Liver (tissue), 9 donors: ENCODE measurements around the gene C4orf46. TPM values are rescaled to one million over a fixed set of nuclear protein-coding genes. Genes with fewer than 3 reads are reported as not detected.

Experiments used
- DNase-seq: peaks from one replicate; pipeline ENCODE4 v3.0.0-alpha.2; 2017; ENCODE audit warnings: low spot score
- H3K27ac ChIP-seq, 2 donors: one replicate each; pipeline ENCODE4 v1.7.0; 2013; ENCODE audit warnings: inconsistent platforms in 2 of 2, low read length in 2 of 2, control low read depth in 1 of 2, low read depth in 1 of 2, mild to moderate bottlenecking in 1 of 2
- H3K27me3 ChIP-seq, 4 donors: one replicate each; pipeline versions ENCODE4 v1.6.1 to v1.7.0; 2013; ENCODE audit warnings: low read length in 3 of 4, inconsistent platforms in 1 of 4, mild to moderate bottlenecking in 1 of 4, moderate library complexity in 1 of 4; ENCODE audit not compliant: control insufficient read depth in 4 of 4, insufficient read depth in 4 of 4
- H3K36me3 ChIP-seq, 4 donors: one replicate each; pipeline versions ENCODE4 v1.6.1 to v1.7.0; 2013; ENCODE audit warnings: low read length in 3 of 4, mild to moderate bottlenecking in 3 of 4, low read depth in 1 of 4, moderate library complexity in 1 of 4; ENCODE audit not compliant: control insufficient read depth in 4 of 4, insufficient read depth in 3 of 4
- H3K4me1 ChIP-seq, 4 donors: one replicate each; pipeline versions ENCODE4 v1.6.1 to v1.7.0; 2013; ENCODE audit warnings: low read length in 3 of 4, mild to moderate bottlenecking in 3 of 4, moderate library complexity in 1 of 4; ENCODE audit not compliant: control insufficient read depth in 4 of 4, insufficient read depth in 4 of 4
- H3K4me3 ChIP-seq, 3 donors: one replicate each; pipeline versions ENCODE4 v1.6.1 to v1.7.0; 2013; ENCODE audit warnings: low read length in 3 of 3, control low read depth in 1 of 3, low read depth in 1 of 3, mild to moderate bottlenecking in 1 of 3
- H3K9ac ChIP-seq, 2 donors: one replicate each; pipeline ENCODE4 v1.7.0; 2013; ENCODE audit warnings: low read length in 2 of 2, mild to moderate bottlenecking in 2 of 2, moderate library complexity in 2 of 2, control low read depth in 1 of 2, low read depth in 1 of 2
- H3K9me3 ChIP-seq, 4 donors: one replicate each; pipeline versions ENCODE4 v1.6.1 to v1.7.0; 2013; ENCODE audit warnings: low read length in 3 of 4; ENCODE audit not compliant: control insufficient read depth in 4 of 4
- ATF3 ChIP-seq: IDR thresholded peaks from 2 replicates; pipeline ENCODE4 v1.6.1; 2016; ENCODE audit warnings: antibody characterized with exemption
- CTCF ChIP-seq: fragments of 150-350 bp; IDR thresholded peaks from 2 replicates; pipeline ENCODE4 v1.5.1; 2017; ENCODE audit warnings: improper control_type of control experiment, low read depth, low read length; ENCODE audit not compliant: missing input control
- EGR1 ChIP-seq, 2 donors: IDR thresholded peaks; 2 replicates each; pipeline ENCODE4 v1.6.1; 2016 to 2018; ENCODE audit warnings: antibody characterized with exemption in 2 of 2, low read depth in 2 of 2
- FOXA1 ChIP-seq: IDR thresholded peaks from 2 replicates; pipeline ENCODE4 v1.6.1; 2016; ENCODE audit warnings: antibody characterized with exemption
- FOXA2 ChIP-seq: IDR thresholded peaks from 2 replicates; pipeline ENCODE4 v1.6.1; 2016; ENCODE audit warnings: antibody characterized with exemption
- GABPA ChIP-seq, 2 donors: IDR thresholded peaks in 1 of 2; conservative IDR thresholded peaks in 1 of 2; 2 replicates each; pipeline ENCODE4 v1.6.1; 2016; ENCODE audit warnings: antibody characterized with exemption in 2 of 2, mild to moderate bottlenecking in 1 of 2, moderate library complexity in 1 of 2
- HNF4A ChIP-seq, 2 donors: conservative IDR thresholded peaks; 2 replicates each; pipeline ENCODE4 v1.6.1; 2016; ENCODE audit warnings: antibody characterized with exemption in 2 of 2, mild to moderate bottlenecking in 2 of 2
- HNF4G ChIP-seq: IDR thresholded peaks from 2 replicates; pipeline ENCODE4 v1.6.1; 2016; ENCODE audit warnings: antibody characterized with exemption
- JUND ChIP-seq, 2 donors: IDR thresholded peaks; 2 replicates each; pipeline ENCODE4 v1.6.1; 2016; ENCODE audit warnings: antibody characterized with exemption in 2 of 2
- MAX ChIP-seq: IDR thresholded peaks from 2 replicates; pipeline ENCODE4 v1.6.1; 2016; ENCODE audit warnings: antibody characterized with exemption
- NR2F2 ChIP-seq: IDR thresholded peaks from 2 replicates; pipeline ENCODE4 v1.6.1; 2016; ENCODE audit warnings: antibody characterized with exemption
- RAD21 ChIP-seq, 2 donors: IDR thresholded peaks; 2 replicates each; pipeline ENCODE4 v1.6.1; 2016; ENCODE audit warnings: antibody characterized with exemption in 2 of 2, mild to moderate bottlenecking in 2 of 2
- REST ChIP-seq: IDR thresholded peaks from 2 replicates; pipeline ENCODE4 v1.6.1; 2016; ENCODE audit warnings: antibody characterized with exemption, mild to moderate bottlenecking
- RXRA ChIP-seq, 2 donors: IDR thresholded peaks; 2 replicates each; pipeline ENCODE4 v1.6.1; 2017 to 2018; ENCODE audit warnings: antibody characterized with exemption in 2 of 2, mild to moderate bottlenecking in 1 of 2
- SP1 ChIP-seq: IDR thresholded peaks from 2 replicates; pipeline ENCODE4 v1.6.1; 2018; ENCODE audit warnings: antibody characterized with exemption, mild to moderate bottlenecking
- TAF1 ChIP-seq: conservative IDR thresholded peaks from 2 replicates; pipeline ENCODE4 v1.6.1; 2016; ENCODE audit warnings: antibody characterized with exemption, mild to moderate bottlenecking
- YY1 ChIP-seq: IDR thresholded peaks from 2 replicates; pipeline ENCODE4 v1.6.1; 2016; ENCODE audit warnings: antibody characterized with exemption, mild to moderate bottlenecking
- ZBTB33 ChIP-seq: IDR thresholded peaks from 2 replicates; pipeline ENCODE4 v1.6.1; 2016; ENCODE audit warnings: antibody characterized with exemption
- WGBS: extraction: QIAGEN DNeasy Blood & Tissue Kit; methylation state at CpG from one replicate; pipeline ENCODE4 v1.1.7; 2013; 5-methylcytosine and 5-hydroxymethylcytosine counted together
- polyA plus RNA-seq, 2 donors: library from polyadenylated mRNA; stranded (reverse) in 1 of 2; unstranded in 1 of 2; fragments of 200-250 nt in 1 of 2; fragments of >200 nt in 1 of 2; fragmentation: Nextera tagmentation in 1 of 2; extraction: Ambion mirVana in 1 of 2; gene quantifications; one replicate each; pipeline versions ENCODE4 v1.2.1 to v1.2.3, GENCODE V29; 2013 to 2015
- total RNA-seq, 2 donors: library from RNA; depleted of rRNA; stranded (reverse); fragments of >200 nt; gene quantifications; one replicate each; pipeline ENCODE4 v1.2.3, GENCODE V29; 2014
- donor health status: healthy.
- donor health status: healthy.
- donor health status: healthy.
- donor health status: healthy.
- donor health status: healthy.

Gene C4orf46
- total RNA-seq = 1 to 10 TPM; 1.8 to 6.7 TPM
- polyA plus RNA-seq = under 1 TPM; 0.40 to 0.92 TPM

GRCh38 chr4:158671665-158671914 is at the start of gene C4orf46:
Gene C4orf46 (minus strand): TSS chr4:158671887. CDS start chr4:158671801, 86 bp downstream.
- H3K4me3 ChIP-seq = peak within 1 kb of the TSS; percentile 74 to 86 (median 82)
- no peaks in the 10 kb centered on the region for H3K27me3 ChIP-seq
- peak within 1 kb of the TSS; percentile 68 to 85 for H3K9ac ChIP-seq
- peak within 1 kb of the TSS; percentile 97 to 99 for H3K27ac ChIP-seq
- no peak for DNase-seq
- TF ChIP-seq JUND (IDR thresholded peaks at IDR 0.05) (no peak), ZBTB33 (no peak), TAF1 (no peak), RAD21 (IDR thresholded peaks at IDR 0.05) (no peak), RXRA (IDR thresholded peaks at IDR 0.05) (no peak), ATF3 (no peak), CTCF (no peak), HNF4G (no peak), REST (no peak), MAX (no peak), HNF4A (conservative IDR thresholded peaks at IDR 0.05) (no peak), FOXA1 (no peak), YY1 (no peak), NR2F2 (no peak), SP1 (no peak), FOXA2 (no peak)
- WGBS = under 1% methylated on average over 20 of the region's 20 CpGs
- peaks cover 0 to 31% (median 13%) of the 10 kb centered on the region in 4 donors for H3K4me1 ChIP-seq
- H3K36me3 ChIP-seq = no peaks in the 10 kb centered on the region
- no peaks in the 10 kb centered on the region for H3K9me3 ChIP-seq

- Histone ChIP-seq H3K27me3 (no peaks in the 10 kb centered on the region), H3K9ac (no peak overlapping the region), H3K4me1 (peaks cover 0 to 3% (median 0%) of the 10 kb centered on the region in 4 donors), H3K4me3 (no peak overlapping the region), H3K36me3 (peaks cover 7 to 66% (median 56%) of the 10 kb centered on the region in 4 donors), H3K27ac (no peak overlapping the region), H3K9me3 (no peaks in the 10 kb centered on the region)
- DNase-seq = no peak
- WGBS = 82% methylated on average over 3 of the region's 3 CpGs
- TF ChIP-seq GABPA (IDR thresholded peaks at IDR 0.05 in 1 of 2, conservative IDR thresholded peaks at IDR 0.05 in 1 of 2) = no peak
- no peak for TF ChIP-seq NR2F2
- TF ChIP-seq FOXA1 = no peak
- no peak for TF ChIP-seq REST
- TF ChIP-seq RAD21 (IDR thresholded peaks at IDR 0.05) = no peak
- no peak for TF ChIP-seq TAF1
- TF ChIP-seq CTCF = no peak
- TF ChIP-seq MAX = no peak
- TF ChIP-seq YY1 = no peak
- TF ChIP-seq JUND (IDR thresholded peaks at IDR 0.05) = no peak
- no peak for TF ChIP-seq EGR1 (IDR thresholded peaks at IDR 0.05; ENCODE audit: low read depth in 2 of 2)
Measured at GRCh38 chr4:158715802-158716201, 44.1 kb upstream of the C4orf46 start.
